Mesenchymal stem cell (in vitro differentiated cells and primary cell): Measurements from ENCODE around the gene TRIP11.
A peak's percentile ranks its signal among the peaks of the same experiment; 100 is the strongest.

Experiments used
- DNase-seq: peaks from one replicate; pipeline ENCODE4 v3.0.0-alpha.2; 2013
- H2AFZ ChIP-seq: one replicate; pipeline ENCODE4 v1.6.1; 2013; ENCODE audit warnings: low read depth, mild to moderate bottlenecking, control low read depth, inconsistent platforms, low read length, moderate library complexity
- H2AK5ac ChIP-seq: 2 replicates; pipeline ENCODE4 v1.6.1; 2013; ENCODE audit warnings: low read length, moderate library complexity, mild to moderate bottlenecking, inconsistent platforms; ENCODE audit not compliant: severe bottlenecking
- H2BK120ac ChIP-seq: one replicate; pipeline ENCODE4 v1.6.1; 2013; ENCODE audit warnings: low read depth, mild to moderate bottlenecking, inconsistent platforms, low read length, moderate library complexity
- H2BK12ac ChIP-seq, 2 experiments: one replicate each; pipeline ENCODE4 v1.6.1; 2013; ENCODE audit warnings: inconsistent platforms in 2 of 2, low read length in 2 of 2, mild to moderate bottlenecking in 2 of 2, moderate library complexity in 2 of 2, control low read depth in 1 of 2
- H2BK15ac ChIP-seq: one replicate; pipeline ENCODE4 v1.6.1; 2013; ENCODE audit warnings: mild to moderate bottlenecking, low read depth, inconsistent platforms; ENCODE audit not compliant: poor library complexity, severe bottlenecking
- H2BK5ac ChIP-seq: 2 replicates; pipeline ENCODE4 v1.6.1; 2013; ENCODE audit warnings: low read depth, mild to moderate bottlenecking, low read length, control low read depth, inconsistent platforms; ENCODE audit not compliant: poor library complexity, severe bottlenecking
- H3K14ac ChIP-seq, 2 experiments: one replicate each; pipeline ENCODE4 v1.6.1; 2013; ENCODE audit warnings: inconsistent platforms in 2 of 2, low read length in 2 of 2, control low read depth in 1 of 2, mild to moderate bottlenecking in 1 of 2, moderate library complexity in 1 of 2
- H3K18ac ChIP-seq, 2 experiments: one replicate each; pipeline ENCODE4 v1.6.1; 2013; ENCODE audit warnings: inconsistent platforms in 2 of 2, low read length in 2 of 2, control low read depth in 1 of 2, low read depth in 1 of 2, mild to moderate bottlenecking in 1 of 2
- H3K23ac ChIP-seq, 2 experiments: one replicate each; pipeline ENCODE4 v1.6.1; 2013; ENCODE audit warnings: inconsistent platforms in 2 of 2, low read length in 2 of 2, mild to moderate bottlenecking in 2 of 2, moderate library complexity in 2 of 2, control low read depth in 1 of 2
- H3K27ac ChIP-seq: 2 replicates; pipeline ENCODE4 v1.5.1; 2013; ENCODE audit warnings: mild to moderate bottlenecking, moderate library complexity, low read length, control low read depth, inconsistent platforms; ENCODE audit not compliant: poor library complexity, severe bottlenecking
- H3K27me3 ChIP-seq, 2 experiments: 2 replicates each; pipeline versions ENCODE4 v1.6.1 to v1.7.0; 2013; ENCODE audit warnings: low read length in 2 of 2, mild to moderate bottlenecking in 2 of 2, moderate library complexity in 2 of 2, control low read depth in 1 of 2, inconsistent platforms in 1 of 2; ENCODE audit not compliant: control insufficient read depth in 1 of 2, insufficient read depth in 1 of 2
- H3K36me3 ChIP-seq, 2 experiments: 2 replicates each; pipeline versions ENCODE4 v1.6.1 to v1.7.0; 2013; ENCODE audit warnings: low read length in 2 of 2, control low read depth in 1 of 2, inconsistent platforms in 1 of 2, low read depth in 1 of 2, mild to moderate bottlenecking in 1 of 2; ENCODE audit not compliant: insufficient read depth in 2 of 2, control insufficient read depth in 1 of 2
- H3K4ac ChIP-seq, 2 experiments: one replicate each; pipeline ENCODE4 v1.6.1; 2013; ENCODE audit warnings: inconsistent platforms in 2 of 2, low read length in 2 of 2, mild to moderate bottlenecking in 2 of 2, moderate library complexity in 2 of 2, control low read depth in 1 of 2, low read depth in 1 of 2
- H3K4me1 ChIP-seq: 2 replicates; pipeline ENCODE4 v1.6.1; 2013; ENCODE audit warnings: low read depth, low read length, control low read depth; ENCODE audit not compliant: control insufficient read depth, insufficient read depth
- H3K4me2 ChIP-seq: 2 replicates; pipeline ENCODE4 v1.6.1; 2013; ENCODE audit warnings: low read length, mild to moderate bottlenecking, inconsistent platforms; ENCODE audit not compliant: poor library complexity, severe bottlenecking
- H3K4me3 ChIP-seq, 2 experiments: 2 replicates each; pipeline versions ENCODE4 v1.5.1 to v1.7.0; 2013; ENCODE audit warnings: low read length in 2 of 2, mild to moderate bottlenecking in 2 of 2, control low read depth in 1 of 2, low read depth in 1 of 2; ENCODE audit not compliant: insufficient read depth in 1 of 2
- H3K79me1 ChIP-seq: replicated peaks from 2 replicates; pipeline ENCODE4 v1.6.1; 2013; ENCODE audit warnings: mild to moderate bottlenecking, control low read depth, low read length, inconsistent platforms; ENCODE audit not compliant: poor library complexity, severe bottlenecking
- H3K9ac ChIP-seq: 2 replicates; pipeline ENCODE4 v1.7.0; 2013; ENCODE audit warnings: mild to moderate bottlenecking, low read length, moderate library complexity
- H3K9me3 ChIP-seq: 2 replicates; pipeline ENCODE4 v1.7.0; 2013; ENCODE audit warnings: mild to moderate bottlenecking, low read length; ENCODE audit not compliant: control insufficient read depth
- H4K8ac ChIP-seq: one replicate; pipeline ENCODE4 v1.6.1; 2013; ENCODE audit warnings: inconsistent platforms, mild to moderate bottlenecking, low read length, moderate library complexity
- H4K91ac ChIP-seq: one replicate; pipeline ENCODE4 v1.6.1; 2013; ENCODE audit warnings: mild to moderate bottlenecking, low read length, inconsistent platforms
- WGBS: methylation state at CpG from one replicate; pipeline ENCODE4 v1.1.7; 2013; ENCODE audit warnings: mixed read lengths; 5-methylcytosine and 5-hydroxymethylcytosine counted together

TRIP11 gene

GRCh38 chr14:91947475-91948184 is 92.2 kb downstream of the TRIP11 start, which contains the start of gene FBLN5:
FBLN5 (minus strand) TSS chr14:91947694; CDS start chr14:91947229, 465 bp downstream.
- H2AK5ac ChIP-seq, result no peak within 1 kb of the TSS

GRCh38 chr14:91946622-91947474 is 93.0 kb downstream of the TRIP11 start:
- no peak overlapping the region for H2BK5ac ChIP-seq
- DNase-seq, result peak; percentile 40
- no peak overlapping the region for H2BK15ac ChIP-seq
- H3K9me3 ChIP-seq, result no peaks in the 10 kb centered on the region
- no peak overlapping the region for H2BK12ac ChIP-seq
- no peaks in the 10 kb centered on the region for H3K79me1 ChIP-seq
- H2BK120ac ChIP-seq, result no peak overlapping the region
- H2AK5ac ChIP-seq, result no peak overlapping the region
- no peak overlapping the region for H3K27ac ChIP-seq
- peaks cover 0 to 4% of the 10 kb centered on the region in 2 experiments for H3K27me3 ChIP-seq
- H3K23ac ChIP-seq, result no peak overlapping the region
- no peak overlapping the region for H3K18ac ChIP-seq
- 37% methylated on average over 30 of the region's 38 CpGs for WGBS
- peak overlapping the region; percentile 77 for H2AFZ ChIP-seq
- peak overlapping the region; percentile 91 for H3K4me2 ChIP-seq
- H4K91ac ChIP-seq, result no peak overlapping the region
- H4K8ac ChIP-seq, result peak overlapping the region; percentile 57
- H3K4ac ChIP-seq, result no peak overlapping the region
- H3K14ac ChIP-seq, result no peak overlapping the region
- peaks cover 0 to 5% of the 10 kb centered on the region in 2 experiments for H3K36me3 ChIP-seq
- H3K4me3 ChIP-seq, result peak overlapping the region; percentile 43 to 86
- H3K9ac ChIP-seq, result peak overlapping the region; percentile 92
- H3K4me1 ChIP-seq, result no peaks in the 10 kb centered on the region

More at GRCh38 chr14:91947475-91948184, 92.2 kb downstream of the TRIP11 start, which contains the start of gene FBLN5:
- Histone ChIP-seq H2AFZ (peak within 1 kb of the TSS; percentile 77), H3K4ac (no peak within 1 kb of the TSS), H3K9me3 (no peaks in the 10 kb centered on the region), H3K79me1 (no peaks in the 10 kb centered on the region), H2BK5ac (no peak within 1 kb of the TSS), H3K4me3 (peak within 1 kb of the TSS; percentile 67 to 86), H3K27ac (no peak within 1 kb of the TSS), H3K18ac (peak within 1 kb of the TSS; percentile 54 to 78), H2BK120ac (peak within 1 kb of the TSS; percentile 82), H3K27me3 (peaks cover 0 to 4% of the 10 kb centered on the region in 2 experiments), H3K36me3 (no peaks in the 10 kb centered on the region), H4K91ac (peak within 1 kb of the TSS; percentile 62), H3K14ac (no peak within 1 kb of the TSS), H2BK12ac (peak within 1 kb of the TSS in 1 of 2 experiments; percentile 18), H3K4me2 (peak within 1 kb of the TSS; percentile 91), H3K23ac (no peak within 1 kb of the TSS), H2BK15ac (peak within 1 kb of the TSS; percentile 74), H3K4me1 (no peaks in the 10 kb centered on the region), H4K8ac (peak within 1 kb of the TSS; percentile 57), H3K9ac (peak within 1 kb of the TSS; percentile 92)
- WGBS, result 1% methylated on average over 43 of the region's 54 CpGs
- peak; percentile 63 for DNase-seq

- Histone ChIP-seq H4K91ac (no peak overlapping the region), H2BK5ac (no peak overlapping the region), H3K9me3 (no peaks in the 10 kb centered on the region), H4K8ac (no peak overlapping the region), H2BK15ac (no peak overlapping the region), H3K4me2 (no peak overlapping the region), H3K18ac (no peak overlapping the region), H3K23ac (peak overlapping the region in 1 of 2 experiments; percentile 36), H2BK12ac (no peak overlapping the region), H2AFZ (no peak overlapping the region), H3K27me3 (peaks cover 0 to 4% of the 10 kb centered on the region in 2 experiments), H2BK120ac (no peak overlapping the region), H3K4ac (peak overlapping the region in 1 of 2 experiments; percentile 24), H3K14ac (no peak overlapping the region), H3K4me3 (peak overlapping the region in 1 of 2 experiments; percentile 86), H3K79me1 (no peaks in the 10 kb centered on the region), H3K36me3 (peaks cover 0 to 14% of the 10 kb centered on the region in 2 experiments), H3K9ac (peak overlapping the region; percentile 92), H3K4me1 (no peaks in the 10 kb centered on the region), H2AK5ac (no peak overlapping the region), H3K27ac (no peak overlapping the region)
- DNase-seq, result peak; percentile 15
- WGBS, result 83% methylated on average over 8 of the region's 10 CpGs
Measured at GRCh38 chr14:91945751-91946621, 93.9 kb downstream of the TRIP11 start.
